ENCODE data around the gene PCNX1.

PCNX1 gene

DNA sequence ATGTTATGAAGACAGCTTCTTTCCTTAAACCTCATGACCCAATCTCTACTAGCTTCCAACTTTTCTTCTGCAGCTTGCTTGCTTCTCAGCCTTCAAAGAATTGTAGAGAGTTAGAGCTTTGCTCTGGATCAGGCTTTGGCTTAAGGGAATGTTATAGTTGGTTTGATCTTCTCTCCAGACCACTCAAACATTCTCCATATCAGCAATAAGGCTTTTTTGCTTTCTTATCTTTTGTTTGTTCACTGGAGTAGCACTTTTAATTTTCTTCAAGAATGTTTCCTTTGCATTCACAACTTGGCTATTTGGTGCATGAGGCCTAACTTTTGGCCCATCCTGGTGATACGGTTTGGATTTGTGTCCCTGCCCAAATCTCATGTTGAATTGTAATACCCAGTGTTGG is 163.8 kb downstream of the PCNX1 start:
- no peak for DNase-seq

DNA sequence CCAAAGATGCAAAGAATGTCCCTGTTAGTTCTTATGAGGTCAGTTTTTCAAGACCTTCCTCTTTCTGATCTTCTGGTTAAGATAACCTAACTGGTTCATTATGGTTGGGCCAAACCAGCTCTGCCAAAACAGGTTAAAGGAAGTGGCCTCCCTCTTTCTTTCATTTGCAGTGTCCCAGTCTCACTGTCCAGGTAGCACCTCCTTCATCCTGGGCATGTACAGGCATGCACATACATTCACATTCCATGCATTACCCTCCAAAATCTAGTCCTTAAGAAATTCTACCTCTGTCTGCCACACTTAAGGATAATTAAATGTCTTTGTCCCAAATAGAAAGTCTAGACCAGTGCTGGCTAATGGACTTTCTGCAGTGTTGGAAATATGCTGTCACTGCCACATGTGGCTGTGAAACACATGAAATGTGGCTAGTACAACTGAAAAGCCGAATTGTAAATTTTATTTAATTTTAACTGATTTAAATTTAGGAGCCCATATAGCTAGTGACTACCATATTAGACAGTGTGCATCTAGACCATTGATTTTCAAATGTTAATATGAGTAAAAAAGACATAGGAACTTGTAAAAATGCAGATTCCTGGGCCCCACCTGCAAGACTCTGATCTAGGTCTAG is 169.3 kb downstream of the PCNX1 start:
- DNase-seq: no peak

- no peak for DNase-seq
Measured at GRCh38 chr14:71078500-71078899, 171.2 kb downstream of the PCNX1 start.

DNA sequence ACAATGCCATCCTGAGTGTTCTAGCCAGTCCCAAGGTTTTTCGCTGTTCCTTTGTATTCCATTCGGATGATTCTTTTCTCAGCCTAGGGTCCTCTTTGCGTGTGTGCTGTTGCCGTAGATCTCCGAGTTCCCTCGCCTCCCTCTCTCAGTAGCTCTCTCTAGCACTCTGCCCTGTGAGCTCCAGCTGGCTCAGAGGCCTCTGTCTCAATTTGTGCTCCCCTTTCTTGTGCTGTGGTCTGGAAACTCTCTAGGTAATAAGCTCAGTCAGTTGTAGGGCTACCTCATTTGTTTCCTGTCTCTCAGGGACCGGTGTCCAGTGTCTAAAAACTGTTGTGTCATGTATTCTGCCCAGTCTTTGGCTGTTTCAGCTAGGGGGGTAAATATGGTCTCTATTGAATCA is 179.3 kb downstream of the PCNX1 start:
- DNase-seq: peak in 5 of 56 donors; percentile 1 to 25 (median 15)

DNA sequence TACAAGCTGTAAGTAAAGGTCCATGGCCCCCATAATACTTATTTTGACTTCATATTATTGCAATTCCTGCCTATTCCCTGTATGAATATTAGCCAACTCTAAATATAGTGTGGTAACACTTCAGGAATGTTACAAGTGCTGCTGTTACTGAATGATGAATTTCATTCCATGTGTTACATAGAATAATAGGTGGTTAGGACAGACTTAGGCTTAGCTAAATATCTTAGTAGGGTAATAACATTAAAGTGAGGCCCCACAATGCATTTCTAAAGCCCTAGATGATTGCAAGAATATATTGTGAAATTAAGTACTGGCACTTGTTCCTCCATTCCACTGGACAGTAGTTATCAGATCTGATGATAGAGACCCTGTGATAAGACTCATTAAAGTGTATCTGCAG is 182.7 kb downstream of the PCNX1 start:
- no peak for DNase-seq

DNA sequence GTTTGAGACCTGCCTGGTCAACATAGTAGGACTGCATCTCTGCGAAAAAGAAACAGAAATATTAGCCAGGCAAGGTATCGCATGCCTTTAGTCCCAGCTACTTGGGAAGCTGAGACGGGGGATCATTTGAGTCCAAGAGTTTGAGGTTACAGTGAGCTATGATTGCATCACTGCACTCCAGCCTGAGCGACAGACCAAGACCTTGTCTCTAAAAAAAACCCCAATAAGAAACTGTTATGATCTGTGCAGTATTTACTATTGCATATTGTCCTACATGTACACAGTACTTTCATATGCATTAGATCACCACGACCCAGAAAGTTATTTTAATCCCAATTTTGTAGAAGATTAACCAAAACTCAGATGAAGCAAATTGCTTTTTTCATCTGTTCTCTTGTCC is 187.5 kb downstream of the PCNX1 start:
- DNase-seq: no peak

DNA sequence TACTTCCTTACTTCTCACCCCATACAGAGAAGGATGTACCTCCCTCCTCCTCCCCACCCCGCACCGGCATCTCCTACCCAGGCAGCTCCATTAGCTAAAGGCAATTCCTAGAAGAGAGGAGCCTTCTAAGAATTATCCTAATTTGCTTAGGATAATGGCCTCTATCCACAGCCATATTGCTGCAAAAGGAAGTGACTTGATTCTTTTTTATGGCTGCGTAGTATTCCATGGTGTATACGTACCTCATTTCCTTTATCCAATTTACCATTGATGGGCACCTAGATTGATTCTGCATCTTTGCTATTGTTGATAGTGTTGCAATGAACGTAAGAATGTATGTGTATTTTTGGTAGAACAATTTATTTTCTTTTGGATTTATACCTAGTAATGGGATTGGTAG is 189.7 kb downstream of the PCNX1 start:
- DNase-seq: no peak

- peak in 1 of 56 donors; percentile 19 for DNase-seq
Measured at GRCh38 chr14:71103662-71104484, 196.6 kb downstream of the PCNX1 start.

- DNase-seq: no peak
Measured at GRCh38 chr14:71105177-71105576, 197.9 kb downstream of the PCNX1 start.

GRCh38 chr14:71107921-71108320 is 200.7 kb downstream of the PCNX1 start:
- no peak for DNase-seq

- DNase-seq: peak in 4 of 56 donors; percentile 7 to 13 (median 8)
Measured at GRCh38 chr14:71108398-71109119, 201.3 kb downstream of the PCNX1 start.

- no peak for DNase-seq
Measured at GRCh38 chr14:71113376-71113775, 206.1 kb downstream of the PCNX1 start.

DNA sequence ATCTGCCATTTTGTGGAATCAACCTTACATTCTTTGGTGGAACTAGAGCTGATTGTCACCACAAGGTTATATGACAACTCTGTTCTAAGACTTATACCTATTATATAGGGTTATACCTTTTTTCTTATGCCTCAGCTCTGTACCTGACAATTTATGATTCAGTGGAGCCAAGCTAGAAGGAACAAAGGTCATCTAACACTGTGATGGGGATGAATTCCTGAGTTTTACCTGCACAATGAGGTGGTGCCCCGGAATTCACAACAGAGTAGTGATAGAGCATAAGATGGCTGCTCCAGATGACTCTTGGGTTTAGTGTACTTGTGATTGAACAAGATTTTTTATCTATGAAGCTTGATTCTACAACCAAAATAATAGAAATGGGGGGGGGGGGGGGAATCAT is 207.3 kb downstream of the PCNX1 start:
- no peak for DNase-seq

DNA sequence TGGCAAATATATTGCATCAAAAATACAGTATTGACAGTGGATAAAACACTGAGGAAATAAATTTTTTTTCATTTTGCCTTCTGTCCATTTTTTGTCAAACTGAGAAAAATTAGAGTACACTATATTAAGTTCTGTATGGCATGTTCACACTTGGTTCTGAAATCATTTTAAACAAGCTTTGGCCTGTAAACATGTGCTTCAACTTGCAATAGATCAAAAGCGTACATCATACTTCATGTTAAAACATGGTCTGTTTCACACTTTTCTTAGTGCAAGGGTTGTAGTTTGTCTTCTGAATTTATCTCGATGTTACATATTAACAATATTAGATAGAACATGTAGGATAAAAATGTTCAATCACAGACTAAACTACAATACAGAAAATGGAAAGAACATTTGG is 208.0 kb downstream of the PCNX1 start:
- no peak for DNase-seq

DNA sequence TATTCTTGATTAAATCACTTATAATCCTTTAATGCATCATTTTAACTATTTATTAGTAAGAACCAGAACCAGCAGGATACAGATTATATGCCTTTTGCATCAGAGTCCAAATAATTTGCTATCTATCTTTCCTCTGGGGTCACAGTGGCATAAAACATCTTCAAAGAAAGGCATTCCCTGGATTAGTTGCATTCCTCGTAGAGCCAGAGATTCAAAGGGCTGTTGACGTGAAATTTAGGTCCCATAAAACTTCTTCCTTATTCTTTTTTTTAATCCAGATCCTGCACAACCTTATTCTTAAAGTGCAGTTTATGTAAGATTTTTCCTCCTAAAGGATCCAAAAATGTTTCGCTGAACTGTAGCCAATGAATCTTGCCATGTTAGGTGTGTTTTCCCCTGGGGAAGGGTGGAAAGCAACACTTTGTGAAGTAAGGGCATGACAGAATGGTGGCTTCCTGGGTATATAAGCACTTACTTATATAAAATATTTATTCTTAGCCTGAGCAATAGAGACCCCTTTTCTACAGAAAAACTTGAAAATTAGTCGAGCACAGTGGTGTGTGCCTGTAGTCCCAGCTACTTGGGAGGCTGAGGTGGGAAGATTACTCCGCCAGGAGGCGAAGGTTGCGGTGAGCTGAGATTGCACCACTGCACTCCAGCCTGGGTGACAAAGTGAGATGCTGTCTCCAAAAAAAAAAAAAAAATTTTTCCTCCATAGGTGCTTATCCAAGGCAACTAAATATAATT is 208.7 kb downstream of the PCNX1 start:
- DNase-seq: no peak

DNA sequence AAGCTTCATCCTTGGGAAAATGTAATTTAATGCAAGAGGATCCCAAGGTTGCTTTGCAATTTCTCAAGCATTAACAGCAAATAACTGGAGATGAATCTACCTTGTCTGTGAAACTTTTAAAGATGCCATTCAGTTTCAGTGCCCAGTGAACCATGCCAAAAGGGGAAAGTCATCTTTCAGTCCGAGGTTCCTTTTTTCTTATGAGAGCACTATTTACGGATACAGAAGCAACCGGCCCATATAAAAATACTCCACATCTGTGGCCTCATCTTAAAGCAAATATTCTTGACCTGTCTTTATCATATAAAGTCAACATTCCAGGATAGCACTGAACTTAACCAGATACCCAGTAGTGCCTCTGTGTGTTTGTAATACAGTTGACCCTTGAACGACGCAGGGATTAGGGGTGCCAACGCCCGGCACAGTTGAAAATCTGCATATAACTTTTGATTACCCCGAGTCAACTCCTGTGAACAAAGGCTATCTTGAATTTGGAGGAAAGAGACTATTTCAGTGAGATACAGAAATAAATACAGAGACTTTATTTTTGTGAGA is 209.4 kb downstream of the PCNX1 start:
- no peak for DNase-seq

DNA sequence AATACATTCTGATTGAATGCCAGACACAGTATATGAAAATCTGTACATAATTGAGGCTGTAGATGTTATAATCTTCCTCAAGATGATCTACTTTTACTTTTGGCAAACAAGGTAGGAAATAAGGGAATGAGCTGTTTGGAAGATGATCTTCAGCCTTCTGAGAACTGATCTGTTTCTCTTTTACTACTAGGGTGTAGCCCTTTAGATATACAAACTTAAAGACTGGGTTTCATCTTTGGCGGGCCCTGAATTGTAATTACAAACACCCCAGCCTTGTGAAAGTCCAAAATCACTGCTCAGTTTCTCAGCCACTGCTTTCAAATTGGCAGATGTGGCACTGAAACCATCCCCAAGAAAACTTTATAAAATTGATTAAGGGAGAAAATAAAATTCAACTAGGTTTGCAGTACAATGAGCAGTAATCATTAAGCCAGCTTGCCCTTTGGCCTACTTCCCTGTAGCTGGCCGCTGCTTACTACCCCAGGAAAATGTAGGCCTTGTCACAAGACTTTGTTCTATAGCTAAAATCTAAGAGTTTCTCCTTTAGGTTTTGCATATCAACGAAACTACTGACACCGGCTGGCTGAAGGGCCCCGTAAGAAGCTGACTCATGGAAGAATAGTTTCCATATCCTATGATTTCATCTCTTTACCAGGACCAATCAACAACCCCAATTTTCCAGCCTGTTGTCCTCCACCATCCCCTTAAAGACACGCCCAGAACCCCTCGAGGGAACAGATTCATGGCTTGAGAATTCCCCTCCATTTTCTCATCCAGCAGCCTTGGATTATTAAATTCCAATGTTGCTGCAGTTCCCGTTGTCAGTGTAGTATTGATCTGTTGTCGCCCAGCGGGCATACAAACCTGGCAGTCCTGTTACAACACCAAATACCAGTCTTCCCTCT is 210.8 kb downstream of the PCNX1 start:
- DNase-seq: no peak

GRCh38 chr14:71119075-71119474 is 211.8 kb downstream of the PCNX1 start:
- DNase-seq: no peak

DNA sequence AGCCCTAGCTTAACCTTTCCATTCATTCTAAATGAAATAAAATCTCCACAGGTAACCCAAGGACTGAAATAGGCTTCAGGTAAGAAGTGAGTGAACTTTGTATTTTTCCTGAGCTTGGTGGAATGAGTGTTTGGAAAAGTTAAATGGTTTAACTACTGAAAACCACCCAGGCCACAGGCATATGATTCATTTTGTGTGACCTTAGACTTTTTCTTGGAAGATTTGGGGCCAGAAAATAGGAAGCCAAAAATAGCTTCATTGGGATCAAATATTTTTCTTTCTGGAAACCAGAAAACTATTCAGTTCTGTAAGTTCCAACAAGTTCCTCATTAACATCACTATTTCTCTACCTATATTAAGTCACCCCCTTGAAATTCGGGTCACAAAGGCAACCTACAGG is 212.6 kb downstream of the PCNX1 start:
- no peak for DNase-seq

GRCh38 chr14:71121001-71121400 is 213.7 kb downstream of the PCNX1 start:
- DNase-seq: no peak

All from amygdala (tissue), 56 donors.